ENCODE measurements around the gene ADAMTS2.

ADAMTS2 gene

DNA sequence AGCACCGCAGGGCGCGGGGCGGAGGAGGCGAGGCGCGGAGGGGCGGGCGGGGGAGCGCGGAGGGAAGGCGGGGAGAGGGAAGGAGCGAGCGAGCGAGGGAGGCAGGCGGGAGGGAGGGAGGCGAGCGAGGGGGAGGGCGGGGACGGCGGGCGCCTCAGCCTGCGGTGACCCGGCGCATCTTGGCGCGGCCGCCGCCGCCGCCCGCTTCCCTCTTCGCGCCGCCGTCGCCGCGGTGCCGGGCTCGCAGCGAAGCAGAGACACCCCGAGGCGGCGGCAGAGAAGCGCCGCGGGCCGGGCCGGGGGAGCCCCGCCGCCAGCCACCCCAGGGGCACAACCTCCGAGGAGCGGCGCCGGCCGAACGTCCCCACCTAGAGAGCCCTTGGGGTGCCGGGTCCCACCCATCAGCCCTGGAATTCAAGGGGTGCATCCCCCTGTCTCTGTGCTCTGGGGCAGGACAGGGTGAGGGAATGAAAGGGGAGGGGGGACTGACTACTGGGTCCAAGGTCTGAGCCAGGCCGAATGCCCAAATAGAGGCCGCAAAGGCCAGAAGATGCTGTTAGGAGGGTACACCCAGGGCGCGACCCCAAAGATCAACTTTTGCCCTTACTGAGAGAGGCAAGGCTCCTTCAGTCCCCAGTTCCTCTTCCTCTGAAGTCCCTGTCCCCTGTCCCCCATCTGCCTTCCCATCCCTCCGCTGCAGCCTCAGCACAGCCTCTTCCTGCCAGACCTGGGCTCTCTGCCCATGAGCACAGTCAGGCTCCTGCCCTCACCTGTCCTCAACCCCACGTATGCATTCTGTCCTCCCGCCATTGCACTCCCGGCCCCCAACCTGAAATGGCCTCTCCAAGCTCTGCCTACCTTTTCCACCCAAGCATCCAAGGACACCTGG lies at the start of gene ADAMTS2:
Gene ADAMTS2, minus strand, starts transcription at position 29 of the 889 bp plus-strand sequence. CDS start 133 bp downstream, outside the sequence.
- DNase-seq: no peak

- DNase-seq: no peak
Measured at GRCh38 chr5:179393078-179393477, 47.8 kb upstream of the ADAMTS2 start.

DNA sequence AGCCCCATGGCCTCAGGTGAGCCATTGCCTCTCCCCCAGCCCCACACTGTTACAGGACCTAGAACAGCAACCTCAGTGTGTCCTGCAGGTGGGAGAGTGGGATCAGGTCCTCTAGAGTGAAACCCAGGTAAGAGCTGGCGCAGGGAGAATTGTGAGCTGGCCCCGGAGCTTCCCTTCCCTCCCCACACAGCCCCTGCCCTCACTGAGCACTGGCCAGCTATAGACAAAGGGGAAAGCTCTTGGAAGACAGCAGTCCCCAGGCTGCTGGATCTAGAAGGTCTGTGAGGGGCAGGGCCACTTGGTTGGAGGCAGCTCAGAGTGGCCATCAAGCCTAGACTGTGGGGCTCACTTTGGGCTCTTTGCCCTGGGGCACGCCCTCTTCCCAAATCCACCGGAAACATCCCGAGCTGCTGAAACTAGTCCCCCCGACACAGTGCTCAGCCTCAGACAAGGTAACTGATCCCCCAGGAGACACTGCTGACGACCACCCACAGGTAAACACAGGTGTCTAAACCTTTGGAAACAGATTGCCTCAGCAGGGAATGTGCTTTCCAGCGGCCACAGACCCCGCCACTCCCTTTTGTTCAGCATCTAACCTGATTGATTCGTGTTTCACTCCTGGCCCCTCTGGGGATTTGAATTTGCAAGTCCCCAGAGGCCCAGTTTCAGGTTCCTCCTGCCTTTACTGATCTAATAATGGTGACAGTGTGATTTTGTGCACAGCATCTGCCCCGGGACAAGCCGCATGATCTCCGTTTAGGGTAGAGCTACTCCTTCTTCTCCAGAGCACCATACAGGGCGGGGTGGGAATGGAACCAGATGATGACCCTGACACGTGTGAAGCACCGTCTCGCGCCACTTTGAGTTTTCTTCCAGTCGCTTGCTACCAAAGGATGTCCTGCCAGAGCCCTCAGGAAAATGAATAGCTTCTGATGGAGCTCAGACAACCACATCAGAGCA lies 42.2 kb upstream of the ADAMTS2 start:
- no peak for DNase-seq

DNA sequence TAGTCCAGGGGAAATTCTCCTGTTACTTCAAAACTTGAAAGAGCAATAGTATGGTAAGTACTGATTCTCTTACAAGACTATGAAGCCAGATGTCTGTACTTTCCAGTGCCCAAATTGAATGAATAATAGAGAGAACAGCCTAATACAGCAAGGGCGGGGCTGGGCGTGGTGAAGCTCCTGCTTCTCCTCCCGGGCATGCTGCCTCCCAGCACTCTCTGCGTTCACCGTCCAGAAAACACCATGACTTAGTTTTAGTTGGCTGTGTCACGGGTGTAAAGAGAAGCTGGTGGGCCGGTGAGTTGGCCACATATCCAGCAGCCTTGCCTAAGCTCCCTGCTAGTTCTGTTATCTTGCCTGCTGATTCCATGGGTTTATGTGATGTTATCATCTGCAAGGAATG lies 40.7 kb upstream of the ADAMTS2 start:
- no peak for DNase-seq

GRCh38 chr5:179382486-179382885 lies 37.2 kb upstream of the ADAMTS2 start:
- no peak for DNase-seq

GRCh38 chr5:179381691-179382090 lies 36.4 kb upstream of the ADAMTS2 start:
- DNase-seq: no peak

DNA sequence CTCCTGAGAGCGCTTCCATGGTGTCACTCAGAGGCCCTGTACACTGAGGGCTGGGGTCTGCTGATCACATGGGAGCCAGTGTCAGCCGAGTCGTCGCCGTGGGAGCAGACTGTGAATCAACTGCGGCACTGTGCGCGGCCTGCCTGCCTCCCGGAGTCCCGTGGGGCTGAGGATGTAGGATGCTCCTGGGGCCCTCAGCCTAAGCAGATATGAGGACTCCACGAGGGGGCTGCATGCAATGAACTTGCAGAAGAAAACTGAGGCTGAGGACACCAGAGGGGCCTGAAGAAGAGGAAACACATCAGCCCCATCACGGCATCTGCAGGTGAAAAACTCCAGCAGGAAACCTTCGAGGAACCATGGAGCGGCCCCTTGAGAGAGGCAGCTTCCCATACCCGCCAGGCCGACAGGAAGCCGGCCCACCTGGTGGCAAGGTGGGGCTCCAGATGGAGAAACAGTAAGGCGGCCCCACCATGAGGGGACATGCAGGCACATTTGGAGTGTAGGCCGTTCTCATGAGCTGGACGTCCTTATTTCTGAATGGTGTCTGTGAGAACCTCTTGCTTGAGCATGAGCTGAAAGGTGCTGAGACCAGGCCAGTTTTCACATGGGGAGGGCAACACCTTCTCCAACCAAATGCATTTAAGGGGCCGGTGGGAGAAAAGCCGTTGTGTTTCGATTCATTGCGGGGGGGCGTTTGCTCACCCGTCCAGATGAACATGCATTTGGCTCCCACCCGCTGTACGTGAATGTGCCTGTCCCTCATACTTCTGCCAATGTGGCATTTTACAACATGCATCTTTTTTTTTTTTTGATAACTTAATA lies 35.2 kb upstream of the ADAMTS2 start:
- no peak for DNase-seq

DNA sequence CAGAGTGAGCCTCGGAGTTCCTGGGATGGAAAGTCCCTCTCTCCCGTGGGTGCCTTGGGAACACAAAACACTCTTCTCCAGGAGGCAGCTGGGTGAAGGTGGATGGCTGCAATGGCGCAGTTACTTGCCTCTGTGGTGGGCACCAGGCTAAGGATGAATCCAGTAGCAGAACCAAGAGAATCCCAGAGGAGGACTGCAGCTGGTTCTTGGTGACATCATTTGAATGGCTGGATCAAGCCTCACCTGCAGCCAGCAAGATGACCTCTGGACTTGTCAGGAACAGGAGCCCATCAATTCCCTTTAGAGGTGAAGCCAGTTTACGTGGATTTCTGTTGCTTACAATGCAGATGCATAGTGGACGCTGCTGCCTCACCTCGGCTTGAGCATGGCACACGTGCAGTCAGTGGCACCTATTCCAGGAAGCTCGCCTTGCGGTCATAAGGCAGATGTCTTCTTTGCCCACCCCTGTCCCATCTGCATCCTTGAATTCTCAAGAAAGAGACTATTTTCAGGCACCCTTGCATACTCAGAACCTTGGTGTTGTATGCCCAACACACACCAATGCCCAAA lies 34.1 kb upstream of the ADAMTS2 start:
- no peak for DNase-seq

DNA sequence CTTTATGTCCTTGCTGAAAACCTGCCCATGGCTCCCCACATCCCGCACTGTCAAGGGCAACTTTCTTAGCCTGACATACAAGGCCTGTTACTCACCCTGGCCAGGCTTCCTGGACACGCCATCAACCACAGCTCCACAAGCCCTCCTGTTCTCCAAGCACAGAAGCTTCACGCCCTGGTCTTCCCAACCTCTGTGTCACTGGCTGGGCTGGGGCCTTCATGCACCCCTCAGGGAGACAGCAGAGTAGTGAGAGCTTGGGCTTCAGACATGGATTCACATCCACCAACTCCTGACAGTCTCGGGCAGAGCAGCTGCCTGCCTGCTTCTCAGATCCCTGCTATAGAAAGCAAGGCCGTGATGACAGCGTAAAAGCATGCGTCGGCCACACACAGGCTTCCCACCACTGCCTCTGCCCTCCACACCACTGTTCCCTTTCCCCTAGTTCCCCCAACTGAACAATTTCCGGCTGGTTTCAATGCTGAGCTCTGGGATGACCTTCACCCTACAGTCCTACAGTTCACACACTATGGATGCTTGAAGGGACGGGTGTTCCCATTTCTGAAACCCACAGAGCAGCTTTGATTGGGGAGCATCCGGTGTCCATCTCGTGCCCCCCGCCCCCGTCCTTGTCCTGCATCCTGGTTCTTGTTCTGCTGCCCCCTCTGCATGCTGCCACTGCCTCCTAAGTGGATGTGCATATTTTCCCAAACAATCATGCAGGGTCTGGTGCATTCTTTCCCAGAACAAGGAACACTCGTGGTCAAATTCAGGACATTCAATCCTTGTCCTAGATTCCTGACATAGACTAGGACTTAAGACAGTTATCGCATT lies 33.4 kb upstream of the ADAMTS2 start:
- no peak for DNase-seq

GRCh38 chr5:179378116-179378440 lies 32.8 kb upstream of the ADAMTS2 start:
- no peak for DNase-seq

DNA sequence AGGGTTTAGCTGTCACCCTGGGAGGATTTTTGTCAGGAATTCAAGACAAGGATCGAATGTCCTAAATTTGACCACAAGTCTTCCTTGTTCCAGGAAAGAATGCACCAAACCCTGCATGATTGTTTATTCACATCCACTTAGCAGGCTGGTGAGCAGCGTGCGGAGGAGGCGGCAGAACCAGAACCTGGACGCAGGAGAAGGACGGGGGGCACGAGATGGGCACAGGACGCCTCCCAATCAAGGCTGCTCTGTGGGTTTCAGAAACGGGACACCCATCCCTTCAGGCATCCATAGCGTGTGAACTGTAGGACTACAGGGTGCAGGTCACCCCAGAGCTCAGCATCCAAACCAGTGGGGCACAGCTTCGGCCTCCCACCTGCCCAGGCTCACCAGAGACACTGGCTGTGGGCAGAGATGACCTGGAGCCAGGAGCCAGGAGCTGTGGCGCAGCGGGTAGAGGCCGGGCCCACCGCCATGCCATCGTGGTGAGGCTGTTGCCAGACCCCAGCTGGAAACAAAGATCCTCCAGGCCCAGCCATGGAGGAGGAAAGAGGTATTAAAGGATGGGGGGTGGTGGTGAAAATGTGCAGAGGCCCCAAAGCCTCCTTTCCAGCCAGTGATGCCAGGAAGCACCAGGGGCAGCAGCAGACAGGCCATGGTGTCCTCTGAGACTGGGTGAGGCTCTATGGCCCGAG lies 32.3 kb upstream of the ADAMTS2 start:
- no peak for DNase-seq

- DNase-seq: no peak
Measured at GRCh38 chr5:179376701-179377420, 31.6 kb upstream of the ADAMTS2 start.

- DNase-seq: no peak
Measured at GRCh38 chr5:179375831-179376365, 30.6 kb upstream of the ADAMTS2 start.

- DNase-seq: no peak
Measured at GRCh38 chr5:179375236-179375685, 30.0 kb upstream of the ADAMTS2 start.

DNA sequence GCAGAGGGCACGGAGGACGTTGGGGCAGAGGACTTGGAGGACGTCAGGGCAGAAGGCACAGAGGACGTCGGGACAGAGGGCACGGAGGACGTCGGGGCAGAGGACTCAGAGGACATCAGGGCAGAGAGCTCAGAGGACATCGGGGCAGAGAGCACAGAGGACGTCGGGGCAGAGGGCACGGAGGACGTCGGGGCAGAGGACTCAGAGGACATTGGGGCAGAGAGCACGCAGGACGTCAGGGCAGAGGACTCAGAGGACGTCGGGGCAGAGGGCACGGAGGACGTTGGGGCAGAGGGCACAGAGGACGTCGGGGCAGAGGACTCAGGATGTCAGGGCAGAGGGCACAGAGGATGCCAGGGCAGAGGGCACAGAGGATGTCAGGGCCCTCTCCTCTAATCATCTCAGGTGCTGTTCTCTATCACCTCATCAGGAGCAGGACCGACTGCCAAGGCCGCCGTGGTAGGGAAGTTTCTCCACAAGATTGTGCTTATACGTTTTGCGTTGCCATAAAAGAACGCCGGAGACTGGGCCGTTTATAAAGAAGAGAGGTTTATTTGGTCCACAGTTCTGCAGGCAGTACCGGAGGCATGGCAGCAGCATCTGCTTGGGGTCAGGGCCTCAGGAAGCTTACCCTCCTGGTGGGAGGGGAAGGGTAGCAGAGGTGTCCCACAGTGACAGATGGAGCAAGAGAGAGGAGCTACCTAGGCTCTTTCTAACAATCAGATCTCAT lies 29.4 kb upstream of the ADAMTS2 start:
- no peak for DNase-seq

- DNase-seq: no peak
Measured at GRCh38 chr5:179373961-179374505, 28.8 kb upstream of the ADAMTS2 start.

GRCh38 chr5:179373101-179373934 lies 28.1 kb upstream of the ADAMTS2 start:
- DNase-seq: no peak

Data from NCI-H1694 (cell line).